HepG2 (cell line): Measurements from ENCODE around the gene MPPE1. TPM values are rescaled to one million over a fixed set of nuclear protein-coding genes. Genes with fewer than 3 reads are reported as not detected.

Source experiments
- ATF7-NPFF ChIP-seq: sonication (generic); formaldehyde crosslinking; IDR thresholded peaks from 2 replicates; pipeline ENCODE4 v1.8.1; 2023; ENCODE audit warnings: mild to moderate bottlenecking, low read depth, missing genetic modification reagents, moderate library complexity
- EED ChIP-seq: sonication (generic); formaldehyde crosslinking; IDR thresholded peaks from 2 replicates; pipeline ENCODE4 v1.5.0; 2020; ENCODE audit warnings: mild to moderate bottlenecking, missing genetic modification reagents
- ELF3 ChIP-seq: IDR thresholded peaks from 2 replicates; pipeline ENCODE4 v1.6.1; 2016; ENCODE audit warnings: missing genetic modification reagents, missing compliant biosample characterization
- ETV6 ChIP-seq: sonication (generic); formaldehyde crosslinking; conservative IDR thresholded peaks from 2 replicates; pipeline ENCODE4 v1.4.0; 2020; ENCODE audit warnings: missing genetic modification reagents
- HDAC1 ChIP-seq: sonication (generic); formaldehyde crosslinking; IDR thresholded peaks from 2 replicates; pipeline ENCODE4 v1.5.1; 2020; ENCODE audit warnings: mild to moderate bottlenecking, missing genetic modification reagents
- HINFP ChIP-seq: sonication (generic); formaldehyde crosslinking; IDR thresholded peaks from 2 replicates; pipeline ENCODE4 v1.4.0; 2020; ENCODE audit warnings: low read depth, mild to moderate bottlenecking, missing genetic modification reagents
- KAT2B ChIP-seq: fragments of 150-350 bp; IDR thresholded peaks from 2 replicates; pipeline ENCODE4 v1.6.1; 2014; ENCODE audit warnings: low read depth, low read length, borderline replicate concordance
- MIXL1 ChIP-seq: IDR thresholded peaks from 2 replicates; pipeline ENCODE4 v1.6.1; 2016
- PAF1 ChIP-seq: IDR thresholded peaks from 2 replicates; pipeline ENCODE4 v1.6.1; 2016; ENCODE audit warnings: missing genetic modification reagents, missing compliant biosample characterization
- SALL1 ChIP-seq: sonication (generic); formaldehyde crosslinking; IDR thresholded peaks from 2 replicates; pipeline ENCODE4 v1.8.0; 2022; ENCODE audit warnings: mild to moderate bottlenecking, missing genetic modification reagents
- SMAD3 ChIP-seq: sonication (generic); formaldehyde crosslinking; IDR thresholded peaks from 2 replicates; pipeline ENCODE4 v1.4.0; 2020; ENCODE audit warnings: missing genetic modification reagents
- SRSF4 ChIP-seq: fragments of 200-400 bp; formaldehyde crosslinking; IDR thresholded peaks from one replicate; pipeline ENCODE4 v1.6.1; 2018; ENCODE audit warnings: mild to moderate bottlenecking, low read depth, low read length, moderate library complexity; ENCODE audit not compliant: poor library complexity, severe bottlenecking
- TARDBP ChIP-seq: sonication (generic); formaldehyde crosslinking; IDR thresholded peaks from 2 replicates; pipeline ENCODE4 v1.8.0; 2022; ENCODE audit warnings: mild to moderate bottlenecking, missing genetic modification reagents
- TEF ChIP-seq: sonication (generic); formaldehyde crosslinking; IDR thresholded peaks from 2 replicates; pipeline ENCODE4 v1.5.0; 2020; ENCODE audit warnings: missing genetic modification reagents
- THYN1 ChIP-seq: sonication (generic); formaldehyde crosslinking; IDR thresholded peaks from 2 replicates; pipeline ENCODE4 v1.8.1; 2023; ENCODE audit warnings: low read depth, mild to moderate bottlenecking, moderate library complexity, missing genetic modification reagents, borderline replicate concordance
- TSC22D2 ChIP-seq: sonication (generic); formaldehyde crosslinking; IDR thresholded peaks from 2 replicates; pipeline ENCODE4 v1.5.1; 2020; ENCODE audit warnings: missing genetic modification reagents, mild to moderate bottlenecking, borderline replicate concordance
- ZBTB33 ChIP-seq: sonication (generic); formaldehyde crosslinking; IDR thresholded peaks from 2 replicates; pipeline ENCODE4 v1.4.0; 2020; ENCODE audit warnings: missing genetic modification reagents
- ZBTB39 ChIP-seq: sonication (generic); formaldehyde crosslinking; IDR thresholded peaks from 2 replicates; pipeline ENCODE4 v1.5.0; 2020; ENCODE audit warnings: missing genetic modification reagents
- ZNF335 ChIP-seq: sonication (generic); formaldehyde crosslinking; IDR thresholded peaks from 2 replicates; pipeline ENCODE4 v1.4.0; 2020; ENCODE audit warnings: missing genetic modification reagents
- ZNF350 ChIP-seq: sonication (generic); formaldehyde crosslinking; IDR thresholded peaks from 2 replicates; pipeline ENCODE4 v1.4.0; 2020; ENCODE audit warnings: mild to moderate bottlenecking, low read depth, missing genetic modification reagents, borderline replicate concordance
- ZNF572 ChIP-seq: sonication (generic); formaldehyde crosslinking; IDR thresholded peaks from 2 replicates; pipeline ENCODE4 v1.5.1; 2020; ENCODE audit warnings: mild to moderate bottlenecking, missing genetic modification reagents
- ZNF710 ChIP-seq: sonication (generic); formaldehyde crosslinking; IDR thresholded peaks from 2 replicates; pipeline ENCODE4 v1.5.0; 2020; ENCODE audit warnings: mild to moderate bottlenecking, missing genetic modification reagents, borderline replicate concordance
- polyA plus RNA-seq, 8 experiments: library from polyadenylated mRNA; depleted of rRNA in 3 of 8; stranded (reverse) in 7 of 8; unstranded in 1 of 8; fragments of >200 nt; fragmentation: Illumina TruSeq in 4 of 8; extraction: Trizol in 4 of 8; gene quantifications; 2 replicates each; pipeline versions ENCODE4 v1.2.1 to v1.2.3, GENCODE V29; 2011 to 2016; ENCODE audit warnings: low read depth in 4 of 8, missing spikeins in 1 of 8, mixed read lengths in 1 of 8; ENCODE audit not compliant: insufficient read depth in 1 of 8
- total RNA-seq, 5 experiments: library from RNA; depleted of rRNA; stranded (reverse); fragments of >200 nt; fragmentation: Illumina TruSeq; extraction: Trizol; gene quantifications; 2 replicates each; pipeline ENCODE4 v1.2.3, GENCODE V29; 2016; ENCODE audit warnings: low read depth in 1 of 5

Gene MPPE1
- total and polyA plus RNA-seq, 2 of the 13 experiments (the other 11 are each of a cell fraction or from before 2014, with no cell fraction given): 9.6 to 11.9 TPM

- TF ChIP-seq ZNF335 (CRISPR knock-in tag): no peak
- TF ChIP-seq PAF1 (CRISPR knock-in tag): no peak
- TF ChIP-seq HINFP (CRISPR knock-in tag): no peak
- TF ChIP-seq SALL1 (CRISPR knock-in tag): peak; percentile 72; the same call in 1 of the 2 replicates
- TF ChIP-seq ELF3 (CRISPR knock-in tag): peak; percentile 95
- TF ChIP-seq EED (CRISPR knock-in tag): no peak
- no peak for TF ChIP-seq ZNF572 (CRISPR knock-in tag)
- TF ChIP-seq TARDBP (CRISPR knock-in tag): peak; percentile 26; the same call in 1 of the 2 replicates
- TF ChIP-seq THYN1: no peak
- TF ChIP-seq SMAD3 (CRISPR knock-in tag): peak; percentile 45; the same call in 1 of the 2 replicates
- TF ChIP-seq HDAC1 (CRISPR knock-in tag): peak; percentile 67
- TF ChIP-seq MIXL1 (CRISPR knock-in tag): peak; percentile 44; the same call in 1 of the 2 replicates
- no peak for TF ChIP-seq ATF7-NPFF
- no peak for TF ChIP-seq ZBTB39 (CRISPR knock-in tag)
- no peak for TF ChIP-seq ZNF350 (CRISPR knock-in tag)
- 0 out of 2 replicates have a peak, but pooled peaks have one; percentile 13 for TF ChIP-seq ZBTB33 (CRISPR knock-in tag)
- TF ChIP-seq ZNF710 (CRISPR knock-in tag): peak; percentile 75; the same call in 1 of the 2 replicates
- TF ChIP-seq TSC22D2: no peak
- TF ChIP-seq ETV6: no peak; the same call in 1 of the 2 replicates
- no peak for TF ChIP-seq SRSF4
- no peak for TF ChIP-seq TEF
- TF ChIP-seq KAT2B: no peak
Observed at GRCh38 chr18:11857177-11857887, 50.8 kb downstream of the MPPE1 start (continued).
